Medulla oblongata (tissue), 1 donor: ENCODE measurements around the gene GALNT17.
A peak's percentile ranks its signal among the peaks of the same experiment; 100 is the strongest.
"Not testable (repeated sequence)": the region's sequence is repeated elsewhere in the genome, so short reads cannot be mapped to it uniquely, and the experiment has no call there.

Experiments used
- DNase-seq: peaks from one replicate; pipeline ENCODE4 v3.0.0-alpha.2; 2015; ENCODE audit errors: extremely low spot score

The GALNT17 gene

GRCh38 chr7:71627651-71628050 lies 495.7 kb downstream of the GALNT17 start:
- no peak for DNase-seq

GRCh38 chr7:71630516-71630915 lies 498.6 kb downstream of the GALNT17 start:
- DNase-seq: no peak

GRCh38 chr7:71633551-71634008 lies 501.6 kb downstream of the GALNT17 start:
- DNase-seq: no peak

- DNase-seq: not testable (repeated sequence)
Measured at GRCh38 chr7:71635849-71636248, 503.9 kb downstream of the GALNT17 start.

GRCh38 chr7:71636329-71636728 lies 504.4 kb downstream of the GALNT17 start:
- DNase-seq: peak; percentile 35

GRCh38 chr7:71637578-71637977 lies 505.6 kb downstream of the GALNT17 start:
- DNase-seq: no peak

- no peak for DNase-seq
Measured at GRCh38 chr7:71638108-71638507, 506.2 kb downstream of the GALNT17 start.

- DNase-seq: no peak
Measured at GRCh38 chr7:71639382-71640085, 507.6 kb downstream of the GALNT17 start.

- DNase-seq: not testable (repeated sequence)
Measured at GRCh38 chr7:71643031-71643430, 511.1 kb downstream of the GALNT17 start.

GRCh38 chr7:71645836-71646235 lies 513.9 kb downstream of the GALNT17 start:
- DNase-seq: no peak

GRCh38 chr7:71649812-71650211 lies 517.9 kb downstream of the GALNT17 start:
- DNase-seq: no peak

GRCh38 chr7:71650653-71651337 lies 518.9 kb downstream of the GALNT17 start:
- no peak for DNase-seq

- no peak for DNase-seq
Measured at GRCh38 chr7:71652510-71652909, 520.6 kb downstream of the GALNT17 start.

- DNase-seq: no peak
Measured at GRCh38 chr7:71657386-71657785, 525.4 kb downstream of the GALNT17 start.

- no peak for DNase-seq
Measured at GRCh38 chr7:71659622-71660021, 527.7 kb downstream of the GALNT17 start.

GRCh38 chr7:71661671-71662224 lies 529.8 kb downstream of the GALNT17 start:
- no peak for DNase-seq

GRCh38 chr7:71665716-71666115 lies 533.8 kb downstream of the GALNT17 start:
- DNase-seq: no peak

GRCh38 chr7:71668572-71668971 lies 536.6 kb downstream of the GALNT17 start:
- no peak for DNase-seq

- DNase-seq: no peak
Measured at GRCh38 chr7:71679480-71679879, 547.5 kb downstream of the GALNT17 start.

- DNase-seq: no peak
Measured at GRCh38 chr7:71682181-71682580, 550.2 kb downstream of the GALNT17 start.

GRCh38 chr7:71682841-71683781 lies 551.2 kb downstream of the GALNT17 start:
- DNase-seq: no peak

GRCh38 chr7:71687286-71687685 lies 555.3 kb downstream of the GALNT17 start:
- DNase-seq: no peak
